Measurements from ENCODE around the gene HIF1AN.
"Not testable (repeated sequence)": the region's sequence is repeated elsewhere in the genome, so short reads cannot be mapped to it uniquely, and the experiment has no call there.

The HIF1AN gene

DNA sequence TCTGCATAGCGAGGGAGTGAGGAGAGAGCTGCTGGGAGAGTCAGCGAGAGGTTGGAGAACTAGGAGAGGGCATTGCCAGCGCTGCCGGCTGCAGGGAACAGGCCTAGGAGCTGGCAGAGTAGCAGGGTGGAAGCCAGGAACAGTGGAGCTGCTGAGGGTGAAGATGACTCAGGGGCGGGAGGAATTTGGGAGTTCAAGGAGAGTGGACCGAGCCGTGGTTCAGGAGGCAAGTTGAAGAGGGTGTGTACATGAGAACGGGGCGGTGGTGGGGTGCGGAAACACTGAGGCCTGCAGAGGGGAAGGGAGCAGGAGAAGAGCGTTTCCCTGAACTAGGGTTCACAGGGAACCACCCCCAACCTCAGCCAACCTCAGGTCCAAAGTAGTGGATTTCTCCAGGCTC, 31.5 kb downstream of the HIF1AN start:
- no peak for DNase-seq (ENCODE audit: low read depth)

DNA sequence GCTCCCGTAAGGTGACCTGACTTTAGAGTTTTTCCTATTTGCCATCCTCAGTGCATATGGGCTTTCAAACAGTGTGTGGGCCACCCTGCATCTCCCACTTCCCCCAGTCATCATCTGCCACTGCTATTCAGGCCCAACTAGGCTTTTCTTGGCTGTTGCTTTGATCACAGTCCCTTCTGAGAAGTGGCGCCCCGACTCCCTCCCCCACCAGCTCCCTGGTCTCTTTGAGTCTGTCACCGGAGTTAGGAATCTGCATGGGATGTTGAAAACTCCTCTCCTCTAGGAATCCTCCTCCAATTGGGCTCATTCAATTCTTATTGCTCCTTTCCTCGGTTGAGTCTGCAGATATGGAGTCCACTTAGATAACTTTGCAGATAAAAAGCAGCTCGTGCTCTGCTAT, 32.1 kb downstream of the HIF1AN start:
- DNase-seq (ENCODE audit: low read depth) = no peak

DNA sequence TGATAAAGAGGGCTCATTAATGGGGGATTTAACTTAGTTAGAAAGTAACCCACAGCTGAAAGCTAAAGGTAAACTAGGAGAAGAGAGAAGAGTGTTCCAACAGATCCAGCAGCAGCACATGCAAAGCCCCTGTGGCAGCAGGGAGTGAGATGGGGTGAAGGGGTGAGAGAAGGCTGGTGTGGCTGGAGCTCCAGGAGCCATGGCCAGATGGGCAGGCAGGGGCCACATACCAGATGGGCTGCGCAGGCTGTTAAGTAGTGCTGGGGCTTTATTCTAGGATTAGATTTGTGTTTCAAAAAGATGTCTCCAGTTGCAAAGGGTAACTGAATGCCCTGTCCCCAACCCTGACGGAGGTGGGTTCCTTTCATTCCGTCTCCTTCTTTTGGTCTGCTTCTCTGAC, 33.2 kb downstream of the HIF1AN start:
- no peak for DNase-seq (ENCODE audit: low read depth)

DNA sequence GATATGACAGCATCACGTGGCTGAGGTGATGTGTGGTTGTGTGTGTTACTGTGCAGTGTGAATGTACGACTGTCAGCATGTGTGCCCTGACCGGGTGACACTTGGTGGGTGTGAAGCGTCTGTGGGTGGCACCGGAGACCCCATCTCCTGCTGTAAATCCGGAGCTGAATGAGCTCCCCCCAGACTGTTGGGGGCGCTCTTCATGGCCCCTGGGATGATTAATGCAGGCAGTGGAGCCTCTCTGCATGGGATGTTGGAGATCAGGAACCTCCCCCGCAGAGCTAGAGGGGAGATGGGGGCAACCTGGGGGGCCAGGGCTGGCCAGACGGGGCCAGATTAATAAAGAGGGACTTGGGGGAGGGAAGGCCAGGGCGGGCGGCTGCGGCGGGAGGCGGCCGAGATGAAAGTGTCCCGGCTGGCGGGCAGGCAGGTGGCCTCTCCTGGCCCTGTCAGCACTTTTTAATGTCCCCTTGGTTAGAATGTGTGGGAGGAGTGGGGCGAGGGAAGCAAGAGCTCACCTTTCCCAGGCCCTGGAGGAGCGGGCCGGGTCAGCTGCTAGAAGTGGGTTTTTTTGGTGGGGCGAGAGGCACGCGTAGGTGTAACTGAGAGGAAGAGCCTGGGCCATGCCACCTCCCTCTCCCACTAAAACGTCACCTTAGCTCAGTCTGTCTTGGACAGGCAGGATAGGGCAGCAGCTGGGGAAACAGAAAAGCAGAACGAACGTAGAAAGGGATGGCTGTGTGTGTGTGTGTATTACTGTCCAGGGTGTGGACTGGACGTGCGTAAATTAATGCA, 34.1 kb downstream of the HIF1AN start:
- no peak for DNase-seq (ENCODE audit: low read depth)

DNA sequence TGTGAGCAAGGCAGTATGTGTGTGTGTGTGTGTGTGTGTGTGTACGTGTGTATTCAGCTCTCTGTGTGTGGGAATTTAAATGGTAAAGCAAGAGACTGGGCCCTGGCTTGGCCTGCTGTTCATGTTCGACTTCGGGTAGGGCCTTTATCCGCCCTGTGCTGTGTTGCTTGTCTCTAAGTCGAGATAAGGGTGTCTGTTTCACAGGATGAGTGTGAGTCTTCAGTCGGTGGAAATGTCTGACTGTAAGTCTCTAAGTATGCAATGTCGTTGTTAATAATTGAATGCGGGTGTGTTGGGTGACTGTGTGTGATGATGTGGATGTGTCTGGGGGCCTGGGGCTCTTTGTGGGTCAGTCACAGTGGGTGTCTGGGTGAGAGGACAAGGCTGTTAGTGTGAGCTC, 34.8 kb downstream of the HIF1AN start:
- DNase-seq (ENCODE audit: low read depth) = no peak

DNA sequence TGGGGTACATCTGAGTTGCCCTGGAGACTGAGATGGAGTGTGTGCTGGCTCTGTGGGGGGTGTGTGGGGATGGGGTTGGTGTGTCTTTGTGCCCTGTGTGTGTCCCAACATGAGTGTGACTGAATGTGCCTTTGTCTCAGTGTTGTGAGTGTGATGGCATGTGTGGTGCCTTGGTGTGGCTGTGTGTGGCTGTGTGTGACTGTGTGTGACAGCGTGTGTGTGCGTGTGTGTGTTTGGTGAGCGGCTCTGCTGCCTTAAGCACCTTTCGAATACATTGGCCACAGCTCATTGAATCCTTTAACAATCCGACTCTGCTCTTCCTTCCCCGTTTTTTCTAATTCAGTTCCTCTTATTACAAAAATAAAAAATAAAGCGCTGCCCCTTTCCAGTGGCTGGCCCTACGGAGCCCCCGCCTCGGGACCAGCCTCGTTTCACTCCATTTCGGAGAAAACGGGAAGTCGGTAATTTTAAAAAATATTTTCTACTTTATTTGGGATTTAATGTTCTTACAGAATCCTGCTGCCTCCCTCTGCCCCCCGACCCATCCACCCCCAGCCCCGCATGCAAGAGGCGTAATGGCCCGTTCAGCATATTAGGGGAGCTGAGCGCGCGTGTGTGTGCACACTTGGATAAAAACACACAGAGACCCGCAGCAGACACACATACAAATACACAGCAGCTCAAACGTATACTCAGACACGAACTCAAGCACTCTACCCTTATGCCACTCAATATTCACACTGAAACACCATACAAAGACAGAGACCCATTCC, 35.5 kb downstream of the HIF1AN start:
- no peak for DNase-seq (ENCODE audit: low read depth)

DNA sequence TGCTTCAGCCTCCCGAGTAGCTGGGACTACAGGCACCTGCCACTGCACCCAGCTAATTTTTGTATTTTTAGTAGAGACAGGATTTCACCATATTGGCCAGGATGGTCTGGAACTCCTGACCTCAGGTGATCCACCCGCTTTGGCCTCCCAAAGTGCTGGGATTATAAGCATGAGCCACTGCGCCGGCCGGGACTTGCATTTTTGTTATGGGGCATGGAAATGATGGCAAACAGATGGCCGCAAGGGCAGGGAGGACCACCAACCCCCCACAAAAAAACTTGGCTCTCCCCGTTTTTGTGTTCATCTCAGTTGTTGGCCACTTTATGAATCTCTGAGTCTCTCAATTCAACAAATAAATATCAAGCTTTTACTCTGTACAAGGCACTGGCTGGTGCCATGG, 39.4 kb downstream of the HIF1AN start:
- not testable (repeated sequence) for DNase-seq (ENCODE audit: low read depth)

DNA sequence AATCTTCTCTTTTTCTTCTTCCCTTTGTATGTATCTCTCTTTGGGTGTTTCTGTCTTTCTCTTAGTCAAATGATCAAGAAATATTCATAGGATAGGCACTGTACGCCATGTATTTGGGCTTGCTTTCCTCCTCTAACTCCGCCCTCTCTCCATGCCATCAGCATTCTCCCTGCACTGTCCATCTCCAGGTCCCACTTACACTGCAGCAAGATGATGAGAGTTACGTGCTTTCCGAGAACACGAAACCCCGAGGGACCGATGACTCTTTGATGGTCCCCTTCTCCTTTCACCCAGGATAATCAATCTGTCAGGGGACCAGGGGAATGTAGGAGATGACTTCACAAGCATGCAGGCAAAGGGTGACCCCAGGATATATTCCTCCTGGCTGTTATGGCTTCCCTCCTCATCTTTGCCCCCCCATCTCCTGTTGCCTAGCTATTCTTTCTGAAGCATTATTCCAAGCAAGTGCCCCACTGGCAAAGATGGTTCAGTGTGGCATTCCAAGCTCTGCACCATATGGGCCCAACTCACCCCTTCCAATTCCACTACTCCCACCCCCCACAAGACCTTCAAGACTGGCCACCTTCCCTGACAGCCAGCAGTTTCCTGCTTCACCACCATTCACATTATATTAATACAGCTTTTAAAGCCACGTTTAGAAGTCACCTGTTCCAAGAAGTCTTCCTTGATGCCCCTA, 40.0 kb downstream of the HIF1AN start:
- no peak for DNase-seq (ENCODE audit: low read depth)

DNA sequence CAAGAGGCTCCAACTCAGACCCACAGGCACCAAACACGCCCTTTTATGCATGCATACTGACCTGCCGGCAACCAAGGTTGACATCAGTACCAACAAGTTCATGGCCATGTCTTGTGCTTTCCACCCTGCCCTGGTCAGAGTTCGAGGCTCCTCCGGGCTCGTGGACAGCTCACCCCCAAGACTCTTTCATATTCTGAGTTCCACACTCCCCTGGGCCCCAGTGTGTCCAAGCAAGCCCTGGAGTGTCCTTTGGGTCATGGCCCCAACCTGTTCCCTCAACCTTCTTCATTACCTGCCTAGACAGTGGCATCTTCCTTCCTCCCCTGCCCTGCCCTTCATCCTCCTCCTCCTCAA, 40.5 kb downstream of the HIF1AN start:
- DNase-seq (ENCODE audit: low read depth) = no peak

DNA sequence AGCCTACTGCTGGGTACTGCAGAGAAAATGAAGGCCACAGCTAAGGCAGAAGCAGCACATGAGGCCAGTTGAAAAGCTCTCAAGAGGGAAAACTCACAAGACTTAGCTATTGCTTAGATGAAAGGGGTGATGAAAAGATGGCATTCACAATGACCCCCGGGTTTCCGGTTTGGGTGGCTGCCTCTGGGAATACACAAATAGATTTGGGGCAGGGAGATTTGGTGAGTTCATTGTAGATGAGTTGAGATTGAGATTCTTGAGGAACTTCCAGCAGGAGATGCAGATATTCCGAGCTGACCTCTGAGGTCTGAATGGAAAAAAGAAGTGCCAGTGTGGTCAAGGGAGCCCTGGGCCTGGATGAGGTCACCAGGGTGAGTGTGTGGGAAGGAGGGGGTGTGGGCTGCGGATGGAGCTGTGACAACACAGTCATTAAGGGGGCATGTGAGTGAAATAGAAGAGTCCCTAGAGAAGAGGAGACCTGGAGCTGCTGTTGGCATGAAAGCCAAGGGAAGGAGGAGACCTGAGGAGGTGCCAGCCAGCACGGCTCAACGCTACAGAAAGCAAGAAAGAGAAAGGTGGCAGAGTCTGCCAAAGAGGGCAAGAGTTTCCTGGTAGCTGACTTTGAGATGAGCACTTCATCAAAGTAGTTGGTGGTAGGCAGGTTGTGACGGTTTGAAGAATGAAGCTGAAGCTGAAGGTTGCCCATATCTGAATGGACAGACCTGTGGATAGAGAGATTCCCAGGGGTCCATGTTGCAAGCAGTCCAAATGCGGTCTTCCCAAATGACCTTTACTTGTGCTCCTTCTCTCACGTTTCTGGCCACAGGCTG, 43.7 kb downstream of the HIF1AN start:
- no peak for DNase-seq (ENCODE audit: low read depth)

DNA sequence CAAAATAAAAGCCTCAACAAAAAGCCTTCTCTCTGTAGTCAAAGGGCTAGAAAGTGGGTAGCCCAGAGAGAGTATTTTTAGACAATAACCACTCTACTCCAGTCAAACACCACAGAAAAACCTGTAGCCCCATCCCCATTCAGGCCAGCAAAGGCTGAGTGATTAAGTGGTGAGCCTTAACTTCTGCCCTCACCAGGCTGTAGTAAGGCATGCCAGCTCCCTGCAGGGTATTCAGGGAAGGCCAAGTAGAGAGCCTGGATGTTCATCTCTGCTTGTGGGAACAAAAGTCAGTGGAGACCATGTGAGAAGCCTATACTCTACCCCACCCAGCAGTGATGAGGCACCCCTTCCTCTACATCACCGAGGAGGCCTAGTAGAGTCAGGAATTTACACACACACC, 51.2 kb downstream of the HIF1AN start:
- no peak for DNase-seq (ENCODE audit: low read depth)

DNA sequence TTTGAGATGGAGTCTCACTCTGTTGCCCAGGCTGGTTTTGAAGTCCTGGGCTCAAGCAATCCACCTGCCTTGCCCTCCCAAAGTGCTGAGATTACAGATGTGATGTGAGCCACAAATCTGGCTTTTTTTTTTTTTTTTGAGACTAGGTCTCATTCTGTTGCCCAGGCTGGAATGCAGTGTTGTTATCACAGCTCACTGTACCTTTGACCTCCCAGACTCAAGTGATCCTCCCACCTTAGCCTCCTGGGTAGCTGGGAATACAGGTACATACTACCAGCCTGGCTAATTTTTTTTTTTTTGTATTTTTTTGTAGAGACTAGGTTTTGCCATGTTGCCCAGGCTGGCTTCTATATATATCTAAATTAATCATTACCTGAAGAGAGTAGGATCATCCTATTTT, 62.4 kb downstream of the HIF1AN start:
- DNase-seq (ENCODE audit: low read depth) = no peak

DNA sequence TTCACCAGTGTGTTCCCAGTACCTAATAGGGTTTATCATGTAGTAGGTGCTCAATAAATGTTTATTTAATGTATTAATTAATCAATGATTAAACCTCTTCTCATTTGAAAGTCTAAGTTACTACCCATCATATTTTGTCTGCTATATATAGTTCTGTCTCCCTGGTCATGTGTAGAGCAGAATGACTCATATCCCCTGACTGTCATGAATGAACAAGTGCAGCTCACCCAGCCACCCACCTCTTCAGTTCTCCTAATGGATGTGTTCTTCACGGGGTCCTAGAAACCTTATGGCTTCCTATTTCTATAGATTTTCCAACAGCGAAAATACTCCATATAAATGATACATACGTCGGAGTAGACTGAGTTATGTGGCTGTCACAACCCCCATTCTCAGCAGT, 64.5 kb downstream of the HIF1AN start:
- no peak for DNase-seq (ENCODE audit: low read depth)

DNA sequence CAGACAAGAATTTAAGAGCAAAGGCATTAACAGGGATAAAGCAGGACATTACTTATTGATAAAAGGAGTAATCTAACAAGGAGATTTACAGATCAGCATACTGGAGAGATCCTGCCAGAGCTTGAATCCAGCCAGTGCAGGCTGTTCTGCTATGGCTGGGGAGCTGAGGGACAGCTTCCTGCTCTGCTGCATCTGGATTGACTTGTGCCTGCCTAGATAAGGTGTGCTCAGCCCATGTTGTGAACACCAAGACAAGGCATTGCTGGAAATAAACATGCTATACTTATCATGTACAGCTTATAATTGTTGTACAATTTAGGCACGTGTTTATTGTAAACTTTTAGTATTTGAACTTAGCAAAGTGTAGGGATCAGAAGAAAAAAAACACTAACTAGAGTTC, 71.7 kb downstream of the HIF1AN start:
- DNase-seq (ENCODE audit: low read depth) = no peak

Measured in T-helper 22 cell (primary cell).